Right atrium auricular region (tissue), 2 donors: ENCODE results near the gene RPL7A. TPM values are rescaled to one million over a fixed set of nuclear protein-coding genes. Genes with fewer than 3 reads are reported as not detected.
"Not testable (repeated sequence)": the region's sequence is repeated elsewhere in the genome, so short reads cannot be mapped to it uniquely, and the experiment has no call there.

Experiments
- DNase-seq: peaks from one replicate; pipeline ENCODE4 v3.0.0-alpha.2; 2019; ENCODE audit warnings: low spot score
- H3K27ac ChIP-seq, 2 donors: fragments of 200-600 bp; sonication (generic); 1 replicate in 1 of 2; 2 replicates in 1 of 2; pipeline ENCODE4 v1.5.1; 2016 to 2019
- H3K27me3 ChIP-seq, 2 donors: fragments of 200-600 bp; sonication (generic); one replicate each; pipeline versions ENCODE4 v1.5.1 to v1.6.0; 2017 to 2019
- H3K36me3 ChIP-seq: fragments of 200-600 bp; sonication (generic); one replicate; pipeline ENCODE4 v1.5.1; 2016
- H3K4me1 ChIP-seq, 2 donors: fragments of 200-600 bp; sonication (generic); one replicate each; pipeline versions ENCODE4 v1.5.1 to v1.6.0; 2017 to 2019
- H3K4me3 ChIP-seq, 2 donors: fragments of 200-600 bp; sonication (generic); 1 replicate in 1 of 2; 2 replicates in 1 of 2; pipeline ENCODE4 v1.5.1; 2017 to 2019; ENCODE audit warnings: mild to moderate bottlenecking in 1 of 2, moderate library complexity in 1 of 2
- H3K9me3 ChIP-seq, 2 donors: fragments of 200-600 bp; sonication (generic); one replicate each; pipeline ENCODE4 v1.5.1; 2019
- total RNA-seq, 2 donors: library from RNA; depleted of rRNA; stranded (reverse); fragments of >200 nt; gene quantifications; one replicate each; pipeline ENCODE4 v1.1.0, GENCODE V29; 2016
- TF ChIP-seq, protein P1 (sequence below), 2 donors: fragments of 200-600 bp; sonication (generic); IDR thresholded peaks; one replicate each; pipeline ENCODE4 v1.5.1; 2019; ENCODE audit warnings: antibody characterized with exemption in 2 of 2

The RPL7A gene
- total RNA-seq, 2 donors from 2014 or later = 739 to 1,208 TPM

DNA sequence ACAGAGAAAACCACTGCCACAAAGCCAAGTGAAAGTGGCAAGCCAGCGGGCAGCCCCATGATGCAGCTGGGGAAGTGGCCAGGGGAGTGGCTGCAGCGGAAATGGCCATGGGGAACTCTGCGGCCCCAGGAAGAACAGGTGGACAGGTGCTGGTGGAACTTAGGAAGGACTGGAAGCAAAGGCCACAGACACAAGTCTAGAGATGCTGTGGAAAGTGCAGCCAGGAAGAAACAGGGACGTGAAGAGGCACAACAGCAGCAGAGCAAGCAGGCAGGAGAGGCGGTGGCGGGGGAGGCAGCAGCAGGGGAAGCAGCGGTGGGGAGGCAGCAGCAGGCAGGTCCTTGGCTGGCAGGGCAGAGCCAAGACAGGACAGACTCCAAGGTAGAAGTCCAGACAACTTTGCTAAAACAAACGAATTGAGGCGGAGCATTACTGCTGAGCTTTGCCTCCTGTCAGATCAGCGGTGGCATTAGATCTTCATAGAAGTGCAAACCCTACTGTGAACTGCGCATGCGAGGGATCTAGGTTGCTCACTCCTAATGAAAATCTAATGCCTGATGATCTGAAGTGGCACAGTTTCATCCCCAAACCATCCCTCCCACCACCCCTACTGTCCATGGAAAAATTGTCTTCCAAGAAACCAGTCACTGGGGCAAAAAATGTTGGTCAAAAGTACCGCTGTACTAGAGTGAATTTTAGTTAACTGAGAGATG, 23.9 kb upstream of the RPL7A start:
- H3K27ac ChIP-seq = no peak overlapping the region
- no peak for DNase-seq

DNA sequence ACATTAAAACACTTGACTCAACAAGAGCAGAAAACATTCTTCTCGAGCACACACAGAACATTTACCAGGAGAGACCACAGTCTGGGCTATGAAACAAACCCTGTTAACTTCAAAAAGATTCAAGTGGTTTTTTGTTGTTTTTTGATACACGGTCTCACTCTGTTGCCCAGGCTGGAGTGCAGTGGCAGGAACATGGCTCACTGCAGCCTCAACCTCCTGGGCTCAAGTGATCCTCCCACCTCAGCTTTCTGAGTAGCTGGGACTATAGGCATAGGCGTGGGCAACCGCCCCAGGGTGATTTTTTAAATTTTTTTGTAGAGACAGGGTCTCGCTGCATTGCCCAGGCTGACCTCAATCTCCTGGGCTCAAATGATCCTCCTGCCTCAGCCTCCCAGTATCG, 21.0 kb upstream of the RPL7A start:
- not testable (repeated sequence) for H3K9me3 ChIP-seq, H3K4me1 ChIP-seq, DNase-seq, H3K4me3 ChIP-seq, H3K27ac ChIP-seq, H3K27me3 ChIP-seq
- peaks cover 17% of the 10 kb centered on the region for H3K36me3 ChIP-seq

More for the DNA sequence above, 23.9 kb upstream of the RPL7A start:
- TF ChIP-seq, protein P1, sequence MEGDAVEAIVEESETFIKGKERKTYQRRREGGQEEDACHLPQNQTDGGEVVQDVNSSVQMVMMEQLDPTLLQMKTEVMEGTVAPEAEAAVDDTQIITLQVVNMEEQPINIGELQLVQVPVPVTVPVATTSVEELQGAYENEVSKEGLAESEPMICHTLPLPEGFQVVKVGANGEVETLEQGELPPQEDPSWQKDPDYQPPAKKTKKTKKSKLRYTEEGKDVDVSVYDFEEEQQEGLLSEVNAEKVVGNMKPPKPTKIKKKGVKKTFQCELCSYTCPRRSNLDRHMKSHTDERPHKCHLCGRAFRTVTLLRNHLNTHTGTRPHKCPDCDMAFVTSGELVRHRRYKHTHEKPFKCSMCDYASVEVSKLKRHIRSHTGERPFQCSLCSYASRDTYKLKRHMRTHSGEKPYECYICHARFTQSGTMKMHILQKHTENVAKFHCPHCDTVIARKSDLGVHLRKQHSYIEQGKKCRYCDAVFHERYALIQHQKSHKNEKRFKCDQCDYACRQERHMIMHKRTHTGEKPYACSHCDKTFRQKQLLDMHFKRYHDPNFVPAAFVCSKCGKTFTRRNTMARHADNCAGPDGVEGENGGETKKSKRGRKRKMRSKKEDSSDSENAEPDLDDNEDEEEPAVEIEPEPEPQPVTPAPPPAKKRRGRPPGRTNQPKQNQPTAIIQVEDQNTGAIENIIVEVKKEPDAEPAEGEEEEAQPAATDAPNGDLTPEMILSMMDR (IDR thresholded peaks at IDR 0.05) = no peak
- H3K4me1 ChIP-seq = no peaks in the 10 kb centered on the region
- H3K36me3 ChIP-seq = no peaks in the 10 kb centered on the region
- H3K4me3 ChIP-seq = no peak overlapping the region
- no peaks in the 10 kb centered on the region for H3K27me3 ChIP-seq
- H3K9me3 ChIP-seq = no peaks in the 10 kb centered on the region

DNA sequence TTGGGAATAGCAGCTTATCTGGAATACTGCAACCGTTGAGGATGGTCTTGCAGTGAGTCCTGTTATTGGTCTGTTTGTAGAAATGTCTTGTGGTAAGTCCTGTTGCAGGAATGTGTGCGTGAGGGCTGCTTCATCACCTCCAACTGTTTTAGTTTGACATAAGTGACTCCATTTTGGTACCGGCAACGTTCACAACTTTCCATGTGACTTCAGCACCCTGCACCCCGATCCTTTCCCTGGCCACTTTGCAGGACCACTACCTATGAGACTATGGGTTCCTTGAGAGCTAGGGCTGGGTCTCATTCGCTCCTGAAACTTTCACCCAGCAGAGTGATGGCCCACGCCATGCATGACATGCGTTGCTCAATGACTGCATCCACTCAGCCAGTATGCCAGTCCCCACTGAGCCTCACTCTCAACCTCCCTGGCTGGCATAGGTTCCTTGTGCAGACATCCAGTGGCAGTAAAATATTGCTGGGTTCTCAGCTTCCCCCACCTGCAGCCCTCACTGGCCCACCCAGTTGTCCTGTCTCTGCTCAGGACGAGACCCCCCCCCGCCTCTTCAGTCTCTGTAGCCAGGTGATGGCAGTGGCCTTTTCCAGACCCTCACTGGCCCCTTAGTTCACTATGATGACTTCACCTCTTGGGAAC, 20.1 kb upstream of the RPL7A start:
- Histone ChIP-seq H3K36me3 (peaks cover 26% of the 10 kb centered on the region), H3K27me3 (no peaks in the 10 kb centered on the region), H3K4me1 (no peaks in the 10 kb centered on the region), H3K27ac (no peak overlapping the region), H3K4me3 (no peak overlapping the region), H3K9me3 (no peaks in the 10 kb centered on the region)
- DNase-seq = no peak
- TF ChIP-seq, protein P1 (IDR thresholded peaks at IDR 0.05) = no peak

DNA sequence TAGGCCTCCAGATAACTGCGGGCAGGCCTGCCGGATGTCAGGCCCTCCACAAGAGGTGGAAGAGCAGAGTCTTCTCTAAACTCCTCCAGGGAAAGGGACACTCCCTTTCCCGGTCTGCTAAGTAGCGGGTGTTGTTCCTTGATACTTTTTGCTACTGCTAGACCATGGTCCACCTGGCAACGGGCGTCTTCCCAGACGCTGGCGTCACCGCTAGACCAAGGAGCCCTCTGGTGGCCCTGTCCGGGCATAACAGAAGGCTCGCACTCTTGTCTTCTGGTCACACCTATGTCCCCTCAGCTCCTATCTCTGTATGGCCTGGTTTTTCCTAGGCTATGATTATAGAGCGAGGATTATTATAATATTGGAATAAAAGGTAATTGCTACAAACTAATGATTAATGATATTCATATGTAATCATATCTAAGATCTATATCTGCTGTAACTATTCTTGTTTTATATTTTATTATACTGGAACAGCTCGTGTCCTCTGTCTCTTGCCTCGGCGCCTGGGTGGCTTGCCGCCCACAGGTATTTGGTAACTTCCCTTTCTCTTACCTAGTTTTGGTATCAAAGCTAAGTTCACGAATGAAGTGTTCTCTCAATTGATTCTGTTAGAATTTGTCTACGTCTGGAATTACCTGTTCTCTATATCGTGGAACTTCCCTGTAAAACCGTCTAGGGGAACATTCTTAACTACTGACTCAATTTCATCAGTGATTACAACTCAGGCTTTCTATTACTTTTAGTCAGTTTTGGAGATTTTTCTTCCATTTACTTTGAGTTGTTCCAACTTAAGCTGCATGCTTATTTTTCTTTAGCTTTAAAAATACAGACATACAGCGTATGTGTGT, 18.5 kb upstream of the RPL7A start:
- not testable (repeated sequence) for H3K27me3 ChIP-seq, DNase-seq, H3K27ac ChIP-seq, H3K4me3 ChIP-seq, H3K9me3 ChIP-seq
- H3K4me1 ChIP-seq = peaks cover 0 to 12% of the 10 kb centered on the region in 2 donors
- peaks cover 42% of the 10 kb centered on the region for H3K36me3 ChIP-seq
- TF ChIP-seq, protein P1 (IDR thresholded peaks at IDR 0.05) = peak; percentile 36 to 70

DNA sequence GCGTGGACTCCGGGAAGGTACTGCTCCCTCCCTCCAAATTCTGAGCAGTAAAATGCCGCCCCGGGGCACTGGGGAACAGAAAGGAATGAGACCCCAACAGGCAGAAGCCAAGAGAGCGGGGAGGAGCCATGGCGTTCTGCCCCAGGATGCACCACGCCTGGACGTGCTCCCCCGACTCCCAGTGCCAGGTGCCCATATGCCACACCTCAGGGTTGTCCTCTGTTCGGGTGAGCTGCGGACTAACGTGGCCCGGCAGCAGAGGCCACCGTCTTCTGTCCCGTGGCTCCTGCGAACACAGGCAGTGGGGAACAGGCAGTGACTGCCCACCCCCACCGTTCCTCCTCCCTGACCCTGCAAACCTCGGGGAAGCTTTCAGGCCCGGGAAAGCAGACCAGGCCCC, 16.8 kb upstream of the RPL7A start:
- H3K27me3 ChIP-seq = no peaks in the 10 kb centered on the region
- peaks cover 0 to 23% of the 10 kb centered on the region in 2 donors for H3K4me1 ChIP-seq
- TF ChIP-seq, protein P1 (IDR thresholded peaks at IDR 0.05) = no peak
- no peak overlapping the region for H3K4me3 ChIP-seq
- H3K36me3 ChIP-seq = peaks cover 44% of the 10 kb centered on the region
- no peak for DNase-seq
- no peaks in the 10 kb centered on the region for H3K9me3 ChIP-seq
- no peak overlapping the region for H3K27ac ChIP-seq
